ENCODE data around the gene CST1.

DNA sequence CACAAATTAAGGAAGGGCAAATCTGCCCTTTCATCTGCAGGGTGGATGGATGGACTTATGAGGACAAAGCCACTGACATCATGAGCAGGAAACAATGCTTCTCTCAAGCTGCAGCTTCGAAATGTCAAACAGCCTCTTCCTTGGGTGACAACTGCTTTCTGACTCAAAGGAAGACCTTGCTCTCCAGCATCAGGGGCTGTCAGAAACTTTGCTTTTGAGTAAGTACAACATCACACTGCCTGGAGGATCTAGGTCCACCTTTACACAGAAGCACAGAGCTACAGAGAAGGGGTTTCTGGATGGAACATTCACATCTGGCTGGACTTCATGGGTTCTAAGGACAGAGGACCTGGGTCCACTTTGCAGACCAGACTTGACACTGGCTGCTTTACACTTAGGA, 5.9 kb downstream of the CST1 start:
- TF ChIP-seq TAF1 (IDR thresholded peaks at IDR 0.05; ENCODE audit: borderline replicate concordance, low read depth, low read length), result no peak
- TF ChIP-seq POLR2AphosphoS5 (IDR thresholded peaks at IDR 0.05; ENCODE audit: low read depth, low read length), result no peak
